ENCODE data around the gene PTGR3. TPM values are rescaled to one million over a fixed set of nuclear protein-coding genes. Genes with fewer than 3 reads are reported as not detected.

PTGR3 gene
- total and polyA plus RNA-seq, 9 donors: 15.4 to 55.7 (median 30.5) TPM

- no peaks in the 10 kb centered on the region for H3K9me3 ChIP-seq
- 46 to 73% (median 49%) methylated on average over 18 of the region's 18 CpGs for WGBS, 3 donors
- no peaks in the 10 kb centered on the region for H3K36me3 ChIP-seq
- peak overlapping the region; percentile 81 to 84 for H3K27ac ChIP-seq
- TF ChIP-seq CTCF (IDR thresholded peaks at IDR 0.05) (no peak), EP300 (IDR thresholded peaks at IDR 0.05) (no peak)
- H3K4me3 ChIP-seq: peak overlapping the region; percentile 15
- H3K27me3 ChIP-seq: no peaks in the 10 kb centered on the region
- DNase-seq: peak in 4 of 5 donors; percentile 30 to 60 (median 51)
- intact Hi-C loops (cut with DNase I): loop anchor here in 3 of 4 donors (5.0 kb wide), 2 partner anchors 38 to 43 kb away; partner anchors contain the start of genes TSHZ1 (in 2 of the 3) and PTGR3 (in 1 of the 3)
- peaks cover 24% of the 10 kb centered on the region for H3K4me1 ChIP-seq (ENCODE audit: insufficient read depth)
Measured at GRCh38 chr18:75249672-75250470, 40.9 kb upstream of the PTGR3 start.

DNA sequence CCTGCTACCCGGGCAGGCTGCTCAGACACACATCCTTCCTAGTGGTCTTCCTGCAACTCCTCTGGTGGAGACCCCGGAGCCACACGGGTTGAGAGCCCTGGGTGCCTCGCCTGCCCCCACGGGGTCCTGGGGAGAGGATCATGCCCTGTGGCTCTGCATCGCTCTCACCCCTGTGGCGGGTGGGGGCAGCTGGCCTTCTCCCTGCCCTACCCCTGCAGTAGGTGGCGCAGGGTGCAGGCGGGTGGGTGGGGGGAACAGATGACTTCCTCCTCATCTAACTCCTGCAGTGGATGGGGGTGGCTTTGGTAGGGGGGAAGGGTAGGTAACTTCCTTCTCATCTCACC, 40.2 kb upstream of the PTGR3 start:
- Histone ChIP-seq H3K27ac (peak overlapping the region; percentile 81 to 84), H3K4me1 (ENCODE audit: insufficient read depth) (peaks cover 29% of the 10 kb centered on the region)
- intact Hi-C loops (cut with DNase I): loop anchor here in 2 of 4 donors (5.0 kb wide), 2 partner anchors 37 to 42 kb away; partner anchors contain the start of genes PTGR3 (in 1 of the 2) and TSHZ1 (in 1 of the 2)

GRCh38 chr18:75248426-75249174, 39.7 kb upstream of the PTGR3 start:
- Histone ChIP-seq H3K4me3 (peak overlapping the region; percentile 39), H3K4me1 (ENCODE audit: insufficient read depth) (peaks cover 32% of the 10 kb centered on the region), H3K27ac (peak overlapping the region; percentile 81 to 84), H3K27me3 (no peaks in the 10 kb centered on the region), H3K9me3 (no peaks in the 10 kb centered on the region), H3K36me3 (no peaks in the 10 kb centered on the region)
- WGBS, 3 donors: 58 to 69% (median 62%) methylated on average over 20 of the region's 20 CpGs
- intact Hi-C loops (cut with DNase I): loop anchor here in 2 of 4 donors (5.0 kb wide), 2 partner anchors 36 to 41 kb away; partner anchors contain the start of genes PTGR3 (in 1 of the 2) and TSHZ1 (in 1 of the 2)
- no peak for DNase-seq
- TF ChIP-seq EP300 (IDR thresholded peaks at IDR 0.05) (no peak), POLR2A (IDR thresholded peaks at IDR 0.05) (no peak), CTCF (IDR thresholded peaks at IDR 0.05) (no peak)

More for the DNA sequence above, 40.2 kb upstream of the PTGR3 start:
- DNase-seq: no peak
- no peak overlapping the region for H3K4me3 ChIP-seq
- H3K9me3 ChIP-seq: no peaks in the 10 kb centered on the region
- TF ChIP-seq EP300 (IDR thresholded peaks at IDR 0.05): no peak
- H3K36me3 ChIP-seq: no peaks in the 10 kb centered on the region
- no peaks in the 10 kb centered on the region for H3K27me3 ChIP-seq
- WGBS, 3 donors: 81 to 93% (median 87%) methylated on average over 8 to 9 of the region's 9 CpGs

GRCh38 chr18:75247611-75248421, 38.9 kb upstream of the PTGR3 start:
- Histone ChIP-seq H3K27me3 (no peaks in the 10 kb centered on the region), H3K9me3 (no peaks in the 10 kb centered on the region), H3K4me1 (ENCODE audit: insufficient read depth) (peaks cover 35% of the 10 kb centered on the region), H3K27ac (peak overlapping the region; percentile 81 to 84), H3K36me3 (no peaks in the 10 kb centered on the region), H3K4me3 (peak overlapping the region; percentile 39)
- no peak for TF ChIP-seq POLR2A (IDR thresholded peaks at IDR 0.05)
- TF ChIP-seq EP300 (IDR thresholded peaks at IDR 0.05): no peak
- no peak for TF ChIP-seq CTCF (IDR thresholded peaks at IDR 0.05)
- intact Hi-C loops (cut with DNase I): loop anchor here in 2 of 4 donors (5.0 kb wide), 2 partner anchors 36 to 41 kb away; partner anchors contain the start of genes PTGR3 (in 1 of the 2) and TSHZ1 (in 1 of the 2)
- no peak for DNase-seq
- 13 to 19% (median 15%) methylated on average over 8 of the region's 8 CpGs for WGBS, 3 donors
